GM19438 (cell line): Measurements from ENCODE around the gene EFL1.
"Not testable (repeated sequence)": the region's sequence is repeated elsewhere in the genome, so short reads cannot be mapped to it uniquely, and the experiment has no call there.

Source experiments
- ATAC-seq: cut with Tn5 transposase; IDR thresholded peaks from one replicate; pipeline ENCODE4 v1.9.1; 2021; ENCODE audit warnings: low read depth; ENCODE audit not compliant: unreplicated experiment

EFL1 gene

DNA sequence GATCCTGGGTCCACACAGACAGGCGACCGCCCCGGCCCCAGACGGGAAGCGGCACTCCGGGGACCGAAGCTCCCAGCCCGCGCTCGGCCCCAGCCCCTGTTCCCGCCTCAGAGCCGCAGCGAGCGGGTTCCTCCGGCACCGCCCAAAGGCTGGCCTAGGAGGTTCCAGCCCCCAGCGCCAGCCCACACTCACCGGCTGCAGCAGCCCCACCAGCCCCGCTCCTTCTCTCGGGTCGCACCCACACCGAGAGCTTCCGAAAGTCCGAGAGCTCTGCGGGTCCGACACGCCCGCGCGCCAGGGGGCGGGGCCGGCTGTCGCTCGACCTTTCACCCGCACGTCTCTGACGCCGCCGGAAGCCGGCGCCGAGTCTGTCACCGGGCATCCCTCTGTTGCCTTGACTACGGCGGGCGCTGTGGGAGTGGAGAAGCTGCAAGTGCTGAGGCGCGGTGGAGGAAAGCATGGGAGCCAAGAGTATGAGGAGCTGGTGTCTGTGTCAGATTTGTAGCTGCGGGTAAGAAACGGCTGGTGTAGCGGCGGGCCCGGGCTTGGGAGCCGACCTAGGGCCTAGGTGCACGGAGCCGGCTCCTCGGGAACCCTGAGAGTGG lies at the start of gene EFL1, which contains the start of gene SAXO2:
TSS of gene EFL1 (minus strand) at position 313 of the 605 bp plus-strand sequence. CDS start 956 bp downstream, outside the sequence.
TSS of gene SAXO2 (plus strand) at position 397 of the 605 bp plus-strand sequence. CDS start at position 459, 62 bp downstream.
- peak; percentile 93 for ATAC-seq

DNA sequence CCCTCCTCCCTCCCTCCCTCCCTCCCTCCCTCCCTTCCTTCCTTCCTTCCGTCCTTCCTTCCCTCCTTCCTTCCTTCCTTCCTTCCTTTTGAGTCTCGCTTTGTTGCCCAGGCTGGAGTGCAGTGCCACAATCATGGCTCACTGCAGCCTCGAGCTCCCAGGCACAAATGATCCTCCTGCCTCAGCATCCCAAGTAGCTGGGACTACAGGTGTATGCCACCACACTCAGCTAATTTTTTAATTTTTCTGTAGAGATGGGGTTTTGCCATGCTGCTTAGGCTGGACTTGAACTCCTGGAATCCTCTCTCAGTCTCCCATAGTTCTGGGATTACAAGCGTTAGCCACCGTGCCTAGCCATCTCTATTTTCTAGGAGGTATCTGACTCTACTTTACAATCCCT lies 48.8 kb upstream of the EFL1 start:
- ATAC-seq, result not testable (repeated sequence)

DNA sequence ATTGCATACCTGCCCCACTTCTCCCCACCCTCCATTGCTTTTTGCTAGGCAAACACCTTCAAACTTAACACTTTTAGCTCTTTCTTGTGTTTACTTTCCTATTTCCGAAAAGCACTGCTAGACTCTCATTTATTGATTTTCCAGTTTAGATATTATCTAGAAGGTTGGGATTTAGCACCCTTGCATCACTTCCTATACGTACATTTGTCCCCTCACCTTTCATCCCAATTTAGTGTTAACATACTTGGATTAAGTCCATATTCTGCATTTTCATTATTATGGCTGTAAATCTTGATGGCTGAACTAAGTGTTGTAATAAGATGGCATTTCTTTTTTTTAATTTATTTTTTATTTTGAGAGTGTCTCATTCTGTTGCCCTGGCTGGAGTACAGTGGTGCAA lies 47.3 kb upstream of the EFL1 start:
- ATAC-seq, result no peak

DNA sequence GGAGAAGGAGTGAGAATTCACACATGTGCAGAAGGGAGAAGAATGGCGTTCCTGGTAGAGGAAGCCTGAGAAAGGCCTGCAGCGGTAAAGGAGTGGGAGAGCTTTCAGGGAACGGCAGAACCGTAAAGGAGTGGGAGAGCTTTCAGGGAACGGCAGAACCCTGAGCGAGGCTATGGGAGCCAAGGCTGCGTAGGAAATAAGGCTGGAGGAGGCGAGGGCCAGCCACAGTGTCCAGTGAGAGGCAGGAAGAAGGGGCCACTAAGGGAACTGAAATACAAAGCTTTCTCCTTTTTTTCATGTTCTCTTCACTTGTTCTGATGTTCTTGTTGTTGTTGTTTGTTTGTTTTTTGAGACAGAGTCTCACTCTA lies 45.2 kb upstream of the EFL1 start:
- no peak for ATAC-seq

DNA sequence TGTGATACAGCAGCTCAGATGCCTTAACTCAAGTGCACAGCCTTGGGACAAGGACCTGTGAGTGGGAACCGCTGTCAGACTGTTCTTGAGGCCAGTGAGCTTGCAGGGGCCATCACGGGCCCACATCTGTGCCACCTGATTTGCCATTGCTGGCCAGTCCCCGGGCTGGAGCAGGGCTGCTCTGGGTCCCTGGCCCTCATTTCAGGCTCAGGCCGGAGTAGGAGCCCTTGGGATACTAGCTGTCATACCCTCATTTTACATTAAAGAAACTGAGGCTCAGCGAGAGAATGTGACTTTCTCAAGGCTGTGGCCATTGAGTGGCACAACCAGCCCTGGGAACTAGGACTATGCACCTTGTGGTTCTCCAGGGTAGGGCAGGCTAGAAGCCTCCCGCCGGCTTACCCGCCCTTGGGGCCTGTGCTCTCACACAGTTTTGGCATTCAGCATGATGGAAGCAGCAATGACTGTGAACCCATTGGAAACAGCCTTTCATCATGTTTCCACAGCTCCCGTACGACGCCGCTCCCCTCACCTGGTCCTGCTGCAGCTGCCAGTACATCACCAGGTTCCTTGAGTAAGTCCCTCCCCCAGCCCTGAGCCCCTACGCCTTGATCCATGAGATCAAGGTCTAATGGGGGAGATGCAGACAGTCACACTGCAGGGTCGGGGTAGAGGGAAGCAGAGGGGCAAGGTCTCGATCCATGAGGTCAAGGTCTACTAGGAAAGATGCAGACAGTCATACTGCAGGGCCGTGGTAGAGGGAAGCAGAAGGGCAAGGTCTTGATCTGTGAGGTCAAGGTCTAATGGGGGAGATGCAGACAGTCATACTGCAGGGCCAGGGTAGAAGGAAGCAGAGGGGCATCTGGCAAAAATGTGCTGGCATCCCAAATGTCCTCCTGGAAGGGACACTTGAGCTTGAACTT lies 44.5 kb upstream of the EFL1 start:
- ATAC-seq, result no peak

DNA sequence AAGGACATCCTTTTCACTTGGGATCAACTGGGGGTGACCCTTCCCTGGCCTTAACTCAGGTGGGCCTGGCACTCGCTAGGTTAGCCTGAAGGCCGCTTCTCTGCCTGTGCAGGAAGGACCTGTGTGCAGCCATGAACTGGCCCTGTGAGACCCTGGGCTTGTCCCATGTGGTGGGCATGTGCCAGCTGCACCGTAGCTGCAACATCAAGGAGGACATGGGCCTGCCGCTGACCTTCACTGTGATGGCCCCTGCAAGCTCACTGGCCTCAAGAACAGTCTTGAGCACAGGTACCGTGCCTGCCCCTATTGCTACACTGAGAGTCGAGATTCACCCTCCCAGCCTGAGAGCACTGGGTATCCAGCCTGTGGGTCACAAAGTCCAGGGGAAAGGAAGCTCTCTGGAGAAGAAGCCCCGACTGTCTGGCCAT lies 43.1 kb upstream of the EFL1 start:
- no peak for ATAC-seq

DNA sequence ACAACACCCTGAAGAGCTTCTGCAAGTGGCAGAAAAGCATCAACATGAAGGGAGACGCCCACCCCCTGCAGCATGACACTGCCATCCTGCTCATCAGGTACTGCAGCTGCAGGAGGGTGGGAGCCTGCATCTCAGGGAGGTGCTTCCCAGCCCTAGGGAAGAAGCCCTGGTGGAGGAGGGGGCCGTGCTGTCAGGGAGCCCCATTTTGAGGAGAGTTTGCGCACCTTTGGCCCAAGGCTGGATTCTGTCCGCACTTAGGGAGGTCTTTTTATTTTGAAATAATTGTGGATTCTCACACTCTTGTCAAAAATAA lies 42.2 kb upstream of the EFL1 start:
- no peak for ATAC-seq

DNA sequence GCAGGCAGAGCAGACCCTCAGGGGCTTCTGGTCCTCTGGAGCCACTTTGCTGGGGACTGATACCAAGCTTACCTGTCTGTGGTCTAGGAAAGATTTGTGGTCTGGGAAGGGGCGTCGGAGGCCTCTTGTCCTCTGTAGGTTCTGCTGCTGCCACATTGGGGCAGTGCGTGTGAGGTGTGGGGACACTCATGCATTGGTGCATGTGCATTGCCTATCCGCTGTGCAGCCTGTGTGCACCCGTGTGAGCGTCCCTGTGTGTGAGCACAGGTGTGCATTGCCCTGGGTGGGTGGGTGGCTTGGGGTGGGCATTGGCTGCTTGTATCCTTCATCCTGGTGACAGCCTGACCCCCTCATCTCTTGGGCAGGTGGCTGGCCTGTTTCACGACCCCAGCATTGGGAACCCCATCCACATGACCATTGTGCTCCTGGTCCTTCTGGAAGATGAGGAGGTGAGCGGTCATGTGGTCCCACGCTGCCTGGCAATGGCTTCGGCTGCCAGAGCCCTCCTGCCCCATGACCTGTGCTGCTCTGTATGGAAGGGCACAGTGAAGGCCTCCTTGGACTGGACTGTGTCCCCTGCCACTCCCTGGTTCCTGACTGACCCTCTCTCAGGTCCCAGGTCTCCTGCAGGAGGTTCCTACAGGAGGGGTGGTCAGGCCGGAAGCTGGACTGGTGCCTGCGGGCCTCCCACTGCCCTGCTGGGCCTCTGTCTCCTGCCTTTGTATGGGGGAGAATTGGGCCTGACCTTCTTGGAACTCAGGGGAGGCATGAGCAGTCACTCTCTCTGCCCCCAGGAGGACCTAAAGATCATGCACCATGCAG lies 41.6 kb upstream of the EFL1 start:
- no peak for ATAC-seq

DNA sequence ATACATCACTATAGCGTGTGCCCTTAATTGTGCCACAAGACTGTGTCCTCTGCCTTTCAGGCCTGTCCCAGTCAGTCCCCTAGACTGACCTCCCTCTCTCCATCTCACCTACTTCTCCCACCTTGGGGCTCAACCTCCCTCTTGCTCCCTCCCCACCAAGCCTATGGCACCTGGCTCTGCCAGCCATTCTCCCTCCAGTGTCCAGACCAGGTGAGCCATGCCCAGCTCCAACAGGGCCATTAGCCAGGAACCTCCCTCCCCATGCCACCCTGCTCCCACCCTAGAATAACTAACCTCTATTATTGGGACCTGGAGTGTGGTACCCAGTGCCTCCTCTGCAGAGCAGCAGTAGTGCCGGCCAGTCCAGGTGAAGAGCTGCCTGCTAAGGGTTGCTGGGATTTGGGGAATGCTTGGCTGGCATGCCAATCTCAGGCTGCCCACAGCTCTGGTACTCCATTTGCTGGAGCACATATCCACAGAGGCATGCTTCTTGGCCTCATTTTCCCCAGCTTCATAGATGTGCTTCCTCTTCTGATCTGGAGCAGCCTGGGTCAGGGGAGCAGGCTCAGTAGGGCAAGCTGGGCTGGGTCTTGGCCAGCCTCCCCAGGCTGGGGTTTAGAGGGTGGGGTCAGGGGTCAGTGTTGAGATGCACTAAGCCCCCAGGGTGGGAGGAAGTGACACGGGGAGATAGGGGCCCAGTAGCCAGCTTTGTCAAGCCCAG lies 38.9 kb upstream of the EFL1 start:
- no peak for ATAC-seq

DNA sequence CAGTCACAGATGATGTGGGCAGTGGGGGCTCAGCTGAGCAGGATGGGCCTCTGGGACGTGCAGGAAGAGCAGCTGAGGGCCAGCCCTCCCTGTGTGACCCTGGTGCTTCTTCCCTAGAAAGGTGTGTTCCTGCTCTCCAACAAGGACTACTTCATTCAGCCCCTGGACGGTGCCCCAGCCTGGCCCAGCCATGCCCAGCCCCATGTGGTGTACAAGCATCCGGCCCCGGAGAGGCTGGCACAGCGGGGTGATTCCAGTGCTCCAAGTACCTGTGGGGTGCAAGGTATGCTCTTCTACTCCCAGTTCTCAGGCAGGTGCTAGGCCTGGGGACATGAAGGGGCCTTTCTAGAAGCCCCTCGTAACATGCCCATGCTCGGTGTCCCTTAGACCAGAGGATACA lies 38.3 kb upstream of the EFL1 start:
- ATAC-seq, result no peak

DNA sequence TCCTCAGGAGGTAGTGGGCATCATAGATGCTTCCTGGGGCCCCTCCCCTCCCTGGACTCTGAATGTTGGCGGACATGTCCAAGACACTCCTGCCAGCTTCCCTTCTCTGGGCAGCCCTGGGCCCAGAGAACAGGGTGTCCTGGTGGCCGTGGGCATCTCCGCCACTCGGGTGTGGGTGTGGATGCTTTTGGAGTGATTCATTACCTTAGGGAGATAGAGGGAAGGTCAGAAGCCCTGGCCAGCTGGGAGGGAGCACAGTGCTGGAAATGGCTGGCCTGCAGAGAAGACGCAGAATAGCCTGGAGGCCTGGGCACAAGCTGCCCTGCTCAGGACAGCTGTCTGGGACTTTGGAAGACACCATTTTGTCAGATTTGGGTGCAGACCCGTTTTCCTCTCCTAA lies 37.8 kb upstream of the EFL1 start:
- not testable (repeated sequence) for ATAC-seq

DNA sequence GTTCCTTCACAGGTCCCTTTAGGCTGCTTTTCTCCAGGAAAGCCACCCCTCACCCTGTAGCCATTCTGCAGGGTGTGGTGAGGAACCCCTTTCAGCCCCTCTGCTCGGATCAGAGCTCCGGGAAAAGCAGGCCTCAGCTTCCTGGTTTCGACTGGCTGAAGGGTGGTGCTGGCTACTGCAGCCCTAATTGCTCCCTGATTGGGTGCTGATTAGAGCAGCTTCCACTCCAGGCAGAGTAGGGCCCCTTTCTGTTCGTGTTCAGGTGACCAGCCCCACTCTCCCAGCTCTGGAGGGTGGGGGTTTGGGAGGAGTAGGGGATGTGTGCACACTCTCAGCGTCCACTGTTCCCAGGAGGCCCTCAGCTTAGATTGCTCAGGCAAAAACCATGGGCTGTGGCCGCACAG lies 37.0 kb upstream of the EFL1 start:
- ATAC-seq, result not testable (repeated sequence)

DNA sequence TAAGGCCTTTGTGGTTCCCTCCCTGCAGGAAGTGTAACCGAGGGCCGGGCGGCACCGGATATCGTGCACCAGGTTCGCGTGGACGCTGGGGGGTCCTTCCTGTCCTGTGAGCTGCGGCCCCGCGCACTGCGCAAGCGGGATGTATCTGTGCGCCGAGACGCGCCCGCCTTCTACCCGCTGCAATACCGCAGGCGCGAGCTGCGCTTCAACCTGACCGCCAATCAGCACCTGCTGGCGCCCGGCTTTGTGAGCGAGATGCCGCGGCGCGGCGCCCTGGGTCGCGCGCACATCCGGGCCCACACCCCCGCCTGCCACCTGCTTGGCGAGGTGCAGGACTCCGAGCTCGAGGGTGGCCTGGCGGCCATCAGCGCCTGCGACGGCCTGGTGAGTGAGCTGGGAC lies 36.0 kb upstream of the EFL1 start:
- no peak for ATAC-seq

DNA sequence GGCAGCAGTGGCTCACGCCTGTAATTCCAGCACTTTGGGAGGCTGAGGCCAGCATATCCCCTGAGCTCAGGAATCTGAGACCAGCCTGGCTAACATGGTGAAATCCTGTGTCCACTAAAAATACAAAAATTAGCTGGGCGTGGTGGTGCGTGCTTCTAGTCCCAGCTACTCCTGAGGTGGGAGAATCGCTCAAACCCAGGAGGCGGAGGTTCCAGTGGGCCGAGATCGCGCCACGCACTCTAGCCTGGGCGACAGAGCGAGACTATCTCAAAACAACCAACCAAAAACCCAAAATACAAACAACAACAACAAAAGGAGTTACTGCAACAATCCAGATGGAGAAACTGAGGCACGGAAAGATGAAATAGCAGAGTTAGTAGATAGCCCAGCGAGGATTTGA lies 35.5 kb upstream of the EFL1 start:
- no peak for ATAC-seq

DNA sequence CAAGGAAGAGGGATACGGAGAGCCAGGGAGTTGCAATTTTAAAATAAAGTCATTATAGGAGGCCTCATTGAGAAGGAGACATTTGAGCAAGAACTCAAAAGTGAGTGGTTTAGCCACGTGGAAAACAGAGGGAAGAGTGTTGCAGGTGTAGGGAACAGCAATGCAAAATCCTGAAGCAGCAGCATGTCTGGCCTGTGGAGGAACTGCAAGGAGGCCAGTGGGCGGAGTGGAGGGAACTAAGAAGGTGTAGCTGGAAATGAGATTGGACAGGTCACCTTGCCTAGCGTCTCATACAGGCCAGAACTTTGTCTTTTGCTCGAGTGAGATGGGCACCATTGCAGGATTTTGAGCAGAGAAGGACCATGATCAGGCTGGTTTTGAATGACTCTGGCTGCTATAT lies 35.0 kb upstream of the EFL1 start:
- ATAC-seq, result no peak

DNA sequence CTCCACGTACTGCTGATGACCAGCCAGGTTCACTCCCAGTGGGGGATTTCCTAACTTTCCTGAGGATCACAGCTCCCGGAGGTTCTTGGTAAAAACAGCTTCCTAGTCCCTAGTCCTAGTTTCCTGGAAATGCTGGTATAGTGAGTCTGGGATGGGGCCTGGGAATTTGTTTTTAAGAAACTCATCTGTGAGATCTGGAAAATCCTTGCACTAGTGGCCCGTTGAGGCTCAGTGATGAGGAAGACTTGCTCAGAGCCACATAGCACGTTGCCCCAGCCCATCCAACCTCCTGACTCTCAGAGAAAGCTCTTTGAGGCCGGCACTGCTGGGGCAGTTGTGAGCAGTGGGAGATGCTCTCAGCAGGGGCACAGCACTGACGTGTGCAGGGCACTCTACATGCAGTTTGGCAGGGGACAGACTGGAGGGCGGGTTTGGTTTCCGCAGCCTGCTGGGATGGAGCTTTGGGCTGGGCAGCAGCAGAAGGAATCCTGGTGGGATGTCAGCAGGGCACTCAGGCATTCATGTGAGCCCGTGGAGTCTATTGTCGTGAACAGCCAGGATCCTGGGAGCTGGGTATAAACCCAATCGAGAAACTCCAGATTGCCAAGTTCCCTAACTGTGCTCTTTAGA lies 31.6 kb upstream of the EFL1 start:
- no peak for ATAC-seq

DNA sequence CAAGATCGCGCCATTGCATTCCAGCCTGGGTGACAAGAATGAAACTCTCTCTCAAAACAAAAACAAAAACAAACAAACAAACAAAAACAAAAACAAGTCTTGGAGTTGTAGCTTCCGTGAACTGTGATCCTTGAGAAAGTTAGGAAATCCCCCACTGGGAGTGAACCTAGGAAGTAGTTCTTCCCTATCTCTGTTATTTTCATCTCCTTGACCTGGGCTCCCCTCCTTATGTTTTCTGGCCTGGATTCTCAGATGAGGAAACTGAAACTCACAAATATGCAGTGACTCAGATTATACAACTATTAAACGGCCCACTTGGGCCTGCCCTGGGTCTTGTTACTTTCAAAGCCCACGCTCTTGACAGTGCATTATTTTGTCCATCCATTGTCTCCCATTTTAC lies 29.7 kb upstream of the EFL1 start:
- ATAC-seq, result no peak

DNA sequence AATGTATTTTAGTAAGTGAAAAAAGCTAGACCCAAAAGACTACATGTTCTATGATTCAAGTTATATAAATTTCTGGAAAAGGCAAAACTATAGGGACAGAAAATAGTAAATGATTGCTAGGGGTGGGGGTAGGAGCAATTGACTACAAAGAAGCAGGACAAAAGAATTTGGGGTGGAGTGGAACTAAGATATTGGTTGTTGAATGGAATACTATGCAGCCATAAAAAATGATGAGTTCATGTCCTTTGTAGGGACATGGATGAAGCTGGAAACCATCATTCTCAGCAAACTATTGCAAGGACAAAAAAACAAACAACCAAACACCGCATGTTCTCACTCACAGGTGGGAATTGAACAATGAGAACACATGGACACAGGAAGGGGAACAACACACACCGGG lies 25.7 kb upstream of the EFL1 start:
- not testable (repeated sequence) for ATAC-seq

DNA sequence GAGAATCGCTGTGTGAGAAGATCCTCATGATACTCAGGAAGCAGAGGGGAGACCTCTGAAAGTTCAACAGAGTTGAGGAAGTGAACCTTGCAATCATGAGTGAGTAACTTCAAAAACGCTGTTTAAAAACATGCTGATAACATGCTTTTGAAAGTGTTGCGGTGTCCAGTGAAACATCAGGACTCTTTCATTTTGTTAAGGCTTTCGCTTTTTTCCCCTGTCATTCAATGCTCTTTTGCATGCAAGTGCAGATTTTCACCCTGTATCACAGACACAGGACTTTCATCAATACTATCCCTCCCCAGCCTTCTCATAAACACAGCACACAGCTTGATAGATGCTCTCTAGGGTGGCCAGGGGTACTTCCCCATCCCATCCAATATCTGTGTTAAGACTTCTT lies 23.9 kb upstream of the EFL1 start:
- ATAC-seq, result peak; percentile 88

DNA sequence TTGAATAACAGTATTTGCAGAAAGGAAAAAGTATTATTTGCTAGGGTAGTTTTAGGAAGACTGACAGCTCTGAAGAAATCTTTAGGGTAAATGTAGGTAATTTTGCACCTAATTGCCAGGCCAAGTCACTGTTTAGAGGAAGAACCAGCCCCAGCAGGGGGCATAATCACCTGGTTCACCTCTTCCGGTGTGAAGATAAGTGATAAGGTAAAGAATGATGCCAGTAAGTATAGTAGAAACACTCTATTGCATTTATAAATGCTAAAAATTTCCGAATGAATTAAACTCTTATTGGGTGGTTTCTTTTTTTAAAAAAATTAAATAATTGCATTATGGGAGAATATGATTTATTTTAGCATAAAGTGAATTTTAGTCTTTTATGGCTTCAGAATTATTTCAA lies 21.8 kb upstream of the EFL1 start:
- not testable (repeated sequence) for ATAC-seq
